Calu3 (cell line): Measurements from ENCODE around the gene PIGU. TPM values are rescaled to one million over a fixed set of nuclear protein-coding genes. Genes with fewer than 3 reads are reported as not detected.

Source experiments
- BruUV-seq: library from RNA; stranded (reverse); fragments of 400-500 nt; replicated peaks from 2 replicates; lab custom pipeline; 2021; lab: Mats Ljungman, UMichigan
- CTCF ChIA-PET: fragments of 300-600 bp; sonication (Branson Sonifier 250); formaldehyde crosslinking; loops from one replicate; lab custom pipeline; 2022; ENCODE audit warnings: antibody characterized with exemption; lab: Charles Lee
- DNase-seq: peaks from one replicate; pipeline ENCODE4 v3.0.0; 2022
- H3K27ac Mint-ChIP-seq: one replicate; pipeline ENCODE4 v1.8.0; 2022; ENCODE audit warnings: mixed read lengths; ENCODE audit not compliant: unreplicated experiment
- H3K27me3 Mint-ChIP-seq: one replicate; pipeline ENCODE4 v1.8.0; 2022; ENCODE audit warnings: mixed read lengths; ENCODE audit not compliant: unreplicated experiment
- H3K36me3 Mint-ChIP-seq: one replicate; pipeline ENCODE4 v1.8.0; 2022; ENCODE audit warnings: mild to moderate bottlenecking, moderate library complexity, mixed read lengths; ENCODE audit not compliant: insufficient read depth, unreplicated experiment
- H3K4me1 Mint-ChIP-seq: one replicate; pipeline ENCODE4 v1.8.0; 2022; ENCODE audit warnings: mild to moderate bottlenecking, low read depth, mixed read lengths; ENCODE audit not compliant: unreplicated experiment
- H3K4me3 Mint-ChIP-seq: one replicate; pipeline ENCODE4 v1.8.0; 2022; ENCODE audit warnings: mild to moderate bottlenecking, low read depth, moderate library complexity, mixed read lengths; ENCODE audit not compliant: unreplicated experiment
- H3K9me3 Mint-ChIP-seq: one replicate; pipeline ENCODE4 v1.8.0; 2022; ENCODE audit warnings: low read depth, mixed read lengths; ENCODE audit not compliant: unreplicated experiment
- CTCF ChIP-seq: fragments of 200-600 bp; IDR thresholded peaks from one replicate; pipeline ENCODE4 v1.8.0; 2022; ENCODE audit warnings: antibody characterized with exemption; ENCODE audit not compliant: unreplicated experiment
- intact Hi-C: fragments of 100-400 bp; cut with micrococcal nuclease; formaldehyde crosslinking; loops from one replicate; pipeline ENCODE4 v1.10.0; 2022; ENCODE audit not compliant: unreplicated experiment
- total RNA-seq: library from RNA; stranded (reverse); gene quantifications from 2 replicates; pipeline ENCODE4 v1.2.3, GENCODE V29; 2022

The PIGU gene
- total RNA-seq, 1 experiment from 2014 or later, result 42.8 TPM

GRCh38 chr20:34680586-34681175 is 3.8 kb upstream of the PIGU start:
- DNase-seq, result no peak
- TF ChIP-seq CTCF, result no peak
- Mint-ChIP-seq H3K4me3 (no peak overlapping the region), H3K4me1 (peaks cover 16% of the 10 kb centered on the region), H3K27me3 (no peaks in the 10 kb centered on the region), H3K9me3 (no peaks in the 10 kb centered on the region), H3K36me3 (peaks cover 17% of the 10 kb centered on the region), H3K27ac (no peak overlapping the region)
- CTCF ChIA-PET, result interaction anchor here (2.1 kb wide), 1 partner anchor 23 kb away, joined by 4 read pairs; no protein-coding TSS in a partner anchor
- BruUV-seq, result no TSS peak
- intact Hi-C loops, result no loop called here

- intact Hi-C loops, result loop anchor here (2.0 kb wide), 1 partner anchor 29 kb away; the partner anchor contains the start of gene TP53INP2
- DNase-seq, result no peak
- TSS peak; percentile 56 for BruUV-seq
- H3K27ac Mint-ChIP-seq, result peak overlapping the region; percentile 71
- no peaks in the 10 kb centered on the region for H3K27me3 Mint-ChIP-seq
- CTCF ChIA-PET, result interaction anchor here (0.6 to 1.5 kb wide), 5 partner anchors 12 to 111 kb away, joined by 3 to 4 read pairs (median 3); no protein-coding TSS in a partner anchor
- H3K36me3 Mint-ChIP-seq, result peaks cover 17% of the 10 kb centered on the region
- no peak for TF ChIP-seq CTCF
- H3K4me3 Mint-ChIP-seq, result peak overlapping the region; percentile 89
- peaks cover 27% of the 10 kb centered on the region for H3K4me1 Mint-ChIP-seq
- H3K9me3 Mint-ChIP-seq, result no peaks in the 10 kb centered on the region
These were observed 775 bp downstream of the PIGU start for GRCh38 chr20:34675993-34676641.

- H3K4me3 Mint-ChIP-seq, result peak overlapping the region; percentile 89
These were observed 1.3 kb downstream of the PIGU start for GRCh38 chr20:34675561-34675960.

GRCh38 chr20:34673412-34673811 is 3.5 kb downstream of the PIGU start:
- no peak overlapping the region for H3K27ac Mint-ChIP-seq
- BruUV-seq, result no TSS peak
- CTCF ChIA-PET, result no interaction called here

More at GRCh38 chr20:34675561-34675960, 1.3 kb downstream of the PIGU start:
- Mint-ChIP-seq H3K9me3 (no peaks in the 10 kb centered on the region), H3K27me3 (no peaks in the 10 kb centered on the region), H3K27ac (peak overlapping the region; percentile 25), H3K36me3 (peaks cover 17% of the 10 kb centered on the region), H3K4me1 (peaks cover 27% of the 10 kb centered on the region)
- BruUV-seq, result no TSS peak
- CTCF ChIA-PET, result interaction anchor here (0.6 to 0.9 kb wide), 5 partner anchors 17 to 387 kb away, joined by 3 to 4 read pairs (median 4); no protein-coding TSS in a partner anchor
- DNase-seq, result no peak
- TF ChIP-seq CTCF, result no peak
- intact Hi-C loops, result no loop called here

More at GRCh38 chr20:34673412-34673811, 3.5 kb downstream of the PIGU start:
- DNase-seq, result no peak
- Mint-ChIP-seq H3K9me3 (no peaks in the 10 kb centered on the region), H3K4me3 (no peak overlapping the region), H3K36me3 (peaks cover 17% of the 10 kb centered on the region), H3K27me3 (no peaks in the 10 kb centered on the region), H3K4me1 (peaks cover 18% of the 10 kb centered on the region)
- intact Hi-C loops, result no loop called here
- TF ChIP-seq CTCF, result no peak
